ENCODE measurements around the gene IGFBP7.

IGFBP7 gene

GRCh38 chr4:57131849-57132742 is 21.9 kb upstream of the IGFBP7 start:
- no peak for DNase-seq (ENCODE audit: low read depth, low spot score)

DNA sequence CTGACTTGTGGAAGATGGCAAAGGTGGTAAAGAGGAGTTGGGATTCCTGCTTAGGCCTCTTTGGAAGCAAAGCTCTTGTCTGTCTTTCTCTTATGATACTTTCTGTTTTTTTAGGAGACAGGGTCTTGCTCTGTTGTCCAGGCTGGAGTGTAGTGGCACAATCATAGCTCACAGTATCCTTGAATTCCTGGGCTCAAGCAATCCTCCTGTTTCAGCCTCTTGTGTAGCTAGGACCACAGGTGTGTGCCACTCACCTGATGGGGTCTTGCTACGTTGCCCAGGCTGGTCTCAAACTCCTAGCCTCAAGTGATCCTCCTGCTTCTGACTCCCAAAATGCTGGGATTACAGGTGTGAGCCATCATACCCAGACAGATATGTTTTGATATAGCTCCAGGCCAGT is 19.3 kb upstream of the IGFBP7 start:
- DNase-seq (ENCODE audit: low read depth, low spot score) = no peak

- no peak for DNase-seq (ENCODE audit: low read depth, low spot score)
These were observed 17.2 kb upstream of the IGFBP7 start for GRCh38 chr4:57127361-57127760.

- no peak for DNase-seq (ENCODE audit: low read depth, low spot score)
These were observed 15.8 kb upstream of the IGFBP7 start for GRCh38 chr4:57125996-57126395.

DNA sequence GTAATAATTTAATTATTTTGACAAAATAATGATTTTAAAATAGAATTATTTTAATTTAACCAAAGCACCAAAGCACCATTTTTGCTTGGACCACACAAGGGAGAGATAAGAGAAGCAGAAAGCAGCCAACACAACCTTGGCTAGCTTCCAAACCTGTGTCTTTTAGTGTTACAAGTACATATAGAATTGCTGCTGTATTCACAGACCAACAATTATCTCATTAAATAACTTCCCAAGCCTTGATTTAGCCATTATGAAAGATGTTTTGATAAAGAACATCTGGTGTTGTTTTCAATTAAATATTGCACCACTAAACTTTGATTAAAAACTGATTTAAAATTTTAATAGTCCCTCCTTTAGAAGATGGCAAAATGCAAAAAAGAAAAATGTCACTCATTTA is 14.0 kb upstream of the IGFBP7 start:
- no peak for DNase-seq (ENCODE audit: low read depth, low spot score)

GRCh38 chr4:57122959-57123358 is 12.8 kb upstream of the IGFBP7 start:
- DNase-seq (ENCODE audit: low read depth, low spot score) = no peak

DNA sequence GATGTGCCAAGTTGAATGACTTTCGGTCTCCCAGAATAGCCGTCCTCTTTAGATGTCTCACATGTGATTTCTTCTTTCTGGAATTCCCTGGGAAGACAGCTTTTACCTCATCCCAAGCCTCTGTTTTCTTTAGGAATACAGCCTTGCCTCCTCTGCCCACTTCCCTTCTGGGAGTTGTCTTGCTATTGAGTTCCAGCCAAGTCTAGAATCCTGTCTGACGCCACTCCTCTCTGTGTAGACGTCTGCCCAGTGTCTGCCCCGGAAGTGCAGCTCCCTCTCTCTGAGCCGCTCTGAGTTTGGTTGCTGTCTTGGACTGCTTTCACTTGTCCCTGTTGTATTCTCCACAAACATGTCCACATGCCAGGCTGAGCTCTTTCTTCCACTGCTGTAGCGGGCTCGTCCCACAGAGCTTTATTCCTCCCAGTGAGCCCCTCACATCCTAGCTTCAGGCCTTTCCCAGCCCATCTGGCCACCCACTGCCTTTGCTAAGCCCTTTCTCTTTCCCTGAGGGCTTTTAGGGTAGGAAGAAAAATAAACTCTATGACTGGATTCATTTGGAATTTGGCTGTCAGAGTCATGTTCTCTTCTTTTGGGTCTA is 9.0 kb upstream of the IGFBP7 start:
- DNase-seq (ENCODE audit: low read depth, low spot score) = no peak

- DNase-seq (ENCODE audit: low read depth, low spot score) = no peak
These were observed 7.3 kb upstream of the IGFBP7 start for GRCh38 chr4:57117491-57117890.

GRCh38 chr4:57116245-57116644 is 6.1 kb upstream of the IGFBP7 start:
- DNase-seq (ENCODE audit: low read depth, low spot score) = no peak

DNA sequence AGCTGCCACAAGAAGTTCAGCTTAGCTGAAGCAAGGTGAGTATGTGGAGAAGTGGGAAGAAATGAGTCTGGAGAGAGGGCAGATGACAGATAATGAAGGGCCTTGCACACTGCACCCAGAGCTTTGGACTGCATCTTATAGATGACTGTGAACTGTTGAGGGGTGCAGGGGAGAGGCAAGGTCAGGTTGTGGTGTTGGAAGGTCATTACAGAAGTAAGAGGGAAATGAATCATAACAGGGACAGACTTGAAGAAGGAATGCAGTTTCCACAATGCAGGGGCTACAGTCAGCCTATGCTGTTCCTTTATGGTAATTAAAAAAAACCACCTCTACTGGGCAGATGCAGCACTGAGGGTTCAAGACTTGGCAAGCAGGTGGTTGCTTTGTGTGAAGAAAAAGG is 4.8 kb upstream of the IGFBP7 start:
- DNase-seq (ENCODE audit: low read depth, low spot score) = no peak

- DNase-seq (ENCODE audit: low read depth, low spot score) = no peak
These were observed 3.7 kb upstream of the IGFBP7 start for GRCh38 chr4:57113870-57114269.

DNA sequence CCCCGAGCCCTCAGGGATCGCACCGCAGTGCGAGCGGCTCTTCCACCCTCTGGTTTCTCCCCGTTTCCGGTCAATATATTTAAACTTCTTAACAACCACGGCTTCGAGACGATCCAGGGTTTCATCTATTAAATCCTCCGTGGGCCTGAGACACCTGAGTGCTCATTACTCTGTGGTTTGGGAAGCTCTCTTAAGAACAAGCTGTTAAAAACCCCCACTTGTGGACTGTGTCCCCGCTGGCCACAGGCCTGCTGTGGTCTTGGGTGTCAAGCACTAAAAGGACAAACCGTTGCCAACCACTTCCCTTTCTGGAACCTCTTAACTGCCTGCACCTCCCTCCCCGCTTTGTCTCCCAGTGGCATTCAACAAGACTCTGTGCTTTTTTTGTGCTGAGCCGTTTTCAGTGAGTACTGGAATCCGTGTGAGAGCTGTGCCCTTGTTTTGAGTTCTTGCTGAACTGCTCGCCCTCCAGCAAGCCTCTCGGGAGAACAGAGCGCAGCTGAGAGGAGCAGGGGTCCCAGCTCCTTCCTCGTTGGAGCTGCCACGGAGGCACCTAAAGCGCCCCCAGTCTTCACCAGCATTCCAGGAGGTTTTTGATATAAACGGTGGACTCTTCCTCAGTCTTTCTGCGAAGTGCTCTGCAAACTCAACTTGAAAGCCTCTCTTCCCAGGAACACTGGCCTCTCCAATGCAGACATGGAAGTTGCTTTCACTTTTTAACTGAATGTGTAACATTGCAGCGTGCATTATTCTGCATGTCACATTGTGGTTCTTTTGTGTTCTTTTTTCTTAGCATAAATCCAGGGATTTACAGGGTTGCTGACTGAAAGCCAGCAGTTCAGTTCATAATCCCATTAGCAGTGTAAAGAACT is 691 bp upstream of the IGFBP7 start:
- no peak for DNase-seq (ENCODE audit: low read depth, low spot score)

GRCh38 chr4:57109411-57109846 is 756 bp downstream of the IGFBP7 start:
- no peak for DNase-seq (ENCODE audit: low read depth, low spot score)

DNA sequence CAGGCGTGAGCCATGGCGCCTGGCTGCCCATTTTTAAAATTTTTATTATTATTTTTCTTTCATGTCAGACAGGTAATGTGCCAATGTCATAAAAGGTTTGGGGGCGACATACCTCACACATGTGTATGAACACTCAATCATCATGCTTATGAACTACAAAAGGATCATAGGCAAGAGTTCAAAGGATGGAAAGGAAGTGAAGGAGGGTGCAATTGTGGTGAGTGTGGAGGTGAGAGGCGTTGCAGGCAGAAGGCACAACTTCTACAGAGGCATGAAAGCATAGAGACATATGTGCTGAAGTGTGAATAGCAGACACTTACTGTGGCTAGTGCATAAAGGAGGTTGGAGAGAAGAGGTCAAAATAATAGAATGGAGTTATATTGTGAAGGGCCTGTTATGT is 4.0 kb downstream of the IGFBP7 start:
- no peak for DNase-seq (ENCODE audit: low read depth, low spot score)

DNA sequence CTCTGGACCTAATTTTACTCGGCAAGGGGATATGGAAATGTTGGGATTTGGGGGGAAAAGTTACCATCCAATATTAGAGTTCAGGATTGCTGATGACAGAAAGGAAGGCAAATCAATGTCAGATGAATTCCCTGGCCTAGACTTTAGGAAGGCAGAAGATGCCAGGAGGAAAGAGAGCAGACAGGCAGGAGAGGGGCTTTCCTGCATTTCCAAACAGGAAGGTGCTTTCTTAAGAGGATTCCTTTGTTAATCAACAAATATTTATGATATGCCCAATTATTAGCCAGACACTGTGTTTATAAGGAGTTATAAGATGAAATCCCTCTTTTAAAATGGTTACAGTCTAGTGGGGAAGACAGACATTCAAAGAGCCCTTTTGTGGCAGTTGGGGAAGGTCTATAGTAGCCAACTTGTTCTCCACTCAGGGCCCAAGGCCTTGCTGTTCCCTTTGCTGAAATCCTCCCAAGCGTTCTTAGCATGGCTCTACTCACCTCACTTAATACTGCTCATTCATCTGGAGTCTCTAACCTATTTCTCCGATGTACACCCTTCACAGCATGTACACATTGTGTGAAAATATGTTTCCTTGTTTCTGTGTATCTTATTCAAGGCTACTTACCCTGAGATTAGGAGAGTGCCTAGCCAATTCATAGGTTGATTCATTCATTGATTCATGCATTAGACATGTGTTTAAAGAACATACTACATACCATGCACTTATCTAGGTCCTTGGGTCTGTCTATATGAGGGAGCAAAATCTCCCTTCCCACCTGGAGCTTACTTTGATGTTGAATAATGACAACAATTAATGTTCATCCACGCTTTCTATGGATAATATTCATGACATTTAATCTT is 5.3 kb downstream of the IGFBP7 start:
- DNase-seq (ENCODE audit: low read depth, low spot score) = no peak

DNA sequence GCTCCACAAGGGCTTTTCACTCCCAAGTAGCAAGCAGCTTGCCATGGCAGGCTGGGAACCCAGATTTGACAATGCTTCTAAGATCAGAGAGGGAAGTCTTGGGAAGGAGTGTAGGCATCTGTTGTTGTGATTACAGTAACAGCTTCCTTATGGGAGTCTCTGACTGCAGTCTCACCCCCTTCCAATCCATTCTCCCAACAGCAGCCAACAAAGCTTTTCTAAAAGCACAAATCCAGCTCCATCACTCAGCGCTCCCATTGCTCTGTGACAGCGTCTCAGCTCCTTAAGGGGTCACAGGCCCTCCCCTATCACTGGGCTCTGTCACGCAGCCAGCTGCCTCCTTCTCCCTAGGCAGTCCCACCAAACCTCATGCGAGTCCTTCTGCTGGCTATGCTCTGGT is 7.1 kb downstream of the IGFBP7 start:
- DNase-seq (ENCODE audit: low read depth, low spot score) = no peak

- DNase-seq (ENCODE audit: low read depth, low spot score) = no peak
These were observed 8.0 kb downstream of the IGFBP7 start for GRCh38 chr4:57102050-57102624.

GRCh38 chr4:57100979-57101651 is 9.1 kb downstream of the IGFBP7 start:
- DNase-seq (ENCODE audit: low read depth, low spot score) = no peak

DNA sequence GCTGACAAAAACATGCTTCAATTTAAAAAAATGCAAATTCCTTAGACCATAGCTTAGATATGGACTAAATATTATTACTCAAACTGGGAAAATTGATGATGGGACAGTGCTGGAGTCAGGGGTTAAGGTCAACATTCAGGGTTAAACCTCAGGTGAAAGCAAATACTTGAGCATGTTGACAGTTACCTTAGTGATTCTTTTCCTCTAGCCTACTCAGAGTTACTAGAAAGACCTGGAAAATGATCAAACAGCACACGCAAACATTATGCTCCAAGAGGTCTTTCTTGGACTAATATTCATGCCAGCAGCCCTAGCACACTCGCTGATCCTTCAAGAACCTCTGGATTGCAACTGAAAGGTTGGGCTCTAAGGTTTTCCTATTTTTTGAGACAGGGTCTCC is 10.8 kb downstream of the IGFBP7 start:
- no peak for DNase-seq (ENCODE audit: low read depth, low spot score)

GRCh38 chr4:57098941-57099340 is 11.2 kb downstream of the IGFBP7 start:
- DNase-seq (ENCODE audit: low read depth, low spot score) = no peak
